Naive thymus-derived CD4-positive, alpha-beta T cell (primary cell): ENCODE measurements around the gene MAGEF1. TPM values are rescaled to one million over a fixed set of nuclear protein-coding genes. Genes with fewer than 3 reads are reported as not detected.

Experiments
- ATAC-seq: fragments of 150-1000 bp; cut with Tn5 transposase; 2 replicates; pipeline ENCODE4 v1.10.0; 2021; ENCODE audit warnings: mild to moderate bottlenecking, moderate library complexity
- CTCF ChIA-PET: fragments of 350-600 bp; sonication (Branson Sonifier 250); formaldehyde crosslinking; loops from one replicate; lab custom pipeline; 2021; ENCODE audit warnings: antibody characterized with exemption; lab: Charles Lee
- POLR2A ChIA-PET: fragments of 350-600 bp; sonication (Branson Sonifier 250); formaldehyde crosslinking; loops from one replicate; lab custom pipeline; 2021; ENCODE audit warnings: antibody characterized with exemption, inconsistent platforms; lab: Charles Lee
- DNase-seq, 9 donors: peaks; one replicate each; pipeline versions ENCODE4 v3.0.0 to v3.0.0-alpha.2; 2020 to 2022; ENCODE audit warnings: mixed read lengths in 1 of 9
- H3K27ac ChIP-seq: one replicate; pipeline ENCODE4 v1.7.0; 2013; ENCODE audit warnings: mild to moderate bottlenecking, low read depth, low read length, moderate library complexity
- H3K27me3 ChIP-seq, 2 donors: one replicate each; pipeline ENCODE4 v1.7.0; 2013; ENCODE audit warnings: low read length in 2 of 2, mild to moderate bottlenecking in 2 of 2, moderate library complexity in 2 of 2; ENCODE audit not compliant: control insufficient read depth in 2 of 2, insufficient read depth in 2 of 2
- H3K36me3 ChIP-seq, 3 experiments: 1 replicate in 2 of 3; 2 replicates in 1 of 3; pipeline ENCODE4 v1.7.0; 2013; ENCODE audit warnings: low read length in 3 of 3, mild to moderate bottlenecking in 3 of 3, moderate library complexity in 1 of 3; ENCODE audit not compliant: insufficient read depth in 3 of 3, control insufficient read depth in 2 of 3
- H3K4me1 ChIP-seq, 2 donors: one replicate each; pipeline ENCODE4 v1.7.0; 2013; ENCODE audit warnings: low read length in 2 of 2, mild to moderate bottlenecking in 2 of 2, moderate library complexity in 1 of 2; ENCODE audit not compliant: control insufficient read depth in 2 of 2, insufficient read depth in 2 of 2
- H3K4me3 ChIP-seq: 2 replicates; pipeline ENCODE4 v1.7.0; 2013; ENCODE audit warnings: mild to moderate bottlenecking, low read length
- H3K9me3 ChIP-seq, 3 experiments: 1 replicate in 2 of 3; 2 replicates in 1 of 3; pipeline ENCODE4 v1.7.0; 2013; ENCODE audit warnings: low read length in 3 of 3; ENCODE audit not compliant: control insufficient read depth in 2 of 3
- H3K27ac Mint-ChIP-seq, 9 donors: one replicate each; pipeline ENCODE4 v1.8.0; 2020 to 2022; ENCODE audit warnings: mixed read lengths in 9 of 9, mild to moderate bottlenecking in 8 of 9, moderate library complexity in 5 of 9, inconsistent platforms in 2 of 9
- H3K27me3 Mint-ChIP-seq, 5 donors: one replicate each; pipeline ENCODE4 v1.8.0; 2021 to 2022; ENCODE audit warnings: mixed read lengths in 5 of 5, mild to moderate bottlenecking in 1 of 5
- H3K36me3 Mint-ChIP-seq, 5 donors: one replicate each; pipeline ENCODE4 v1.8.0; 2020 to 2022; ENCODE audit warnings: mixed read lengths in 5 of 5, mild to moderate bottlenecking in 3 of 5, inconsistent platforms in 1 of 5
- H3K4me1 Mint-ChIP-seq, 7 donors: one replicate each; pipeline ENCODE4 v1.8.0; 2020 to 2022; ENCODE audit warnings: mixed read lengths in 7 of 7, mild to moderate bottlenecking in 3 of 7, inconsistent platforms in 1 of 7
- H3K4me3 Mint-ChIP-seq, 10 donors: one replicate each; pipeline ENCODE4 v1.8.0; 2020 to 2022; ENCODE audit warnings: mild to moderate bottlenecking in 10 of 10, mixed read lengths in 10 of 10, moderate library complexity in 6 of 10, inconsistent platforms in 2 of 10
- H3K9me3 Mint-ChIP-seq, 11 donors: one replicate each; pipeline ENCODE4 v1.8.0; 2020 to 2022; ENCODE audit warnings: mixed read lengths in 11 of 11, mild to moderate bottlenecking in 4 of 11, inconsistent platforms in 1 of 11, moderate library complexity in 1 of 11
- intact Hi-C, 2 donors: fragments of 100-400 bp; cut with micrococcal nuclease; formaldehyde crosslinking; loops; one replicate each; pipeline ENCODE4 v1.15.1; 2023
- polyA plus RNA-seq, 2 donors: library from polyadenylated mRNA; unstranded; fragments of 300-500 nt; fragmentation: Illumina TruSeq; gene quantifications; one replicate each; pipeline ENCODE4 v1.2.3, GENCODE V29; 2021
- total RNA-seq, 6 experiments: library from RNA in 5 of 6; stranded (reverse) in 5 of 6; gene quantifications; 1 replicate in 5 of 6; 2 replicates in 1 of 6; pipeline ENCODE4 v1.2.3 and lab custom pipeline; 2021 to 2026

MAGEF1 gene
- total and polyA plus RNA-seq, 7 experiments from 2014 or later = 9.0 to 40.0 (median 17.0) TPM

GRCh38 chr3:184716622-184717398 lies 4.9 kb upstream of the MAGEF1 start:
- Histone ChIP-seq H3K27me3 (no peaks in the 10 kb centered on the region), H3K9me3 (no peaks in the 10 kb centered on the region), H3K4me3 (no peak overlapping the region), H3K4me1 (peaks cover 0 to 3% of the 10 kb centered on the region in 2 donors), H3K36me3 (peaks cover 0 to under 1% (median 0%) of the 10 kb centered on the region in 3 experiments), H3K27ac (no peak overlapping the region)
- DNase-seq = no peak
- no peaks in the 10 kb centered on the region for H3K9me3 Mint-ChIP-seq
- intact Hi-C loops = no loop called here
- POLR2A ChIA-PET = interaction anchor here (1.2 kb wide), 1 partner anchor 156 kb away, joined by 4 read pairs; the partner anchor contains the start of gene EPHB3
- CTCF ChIA-PET = no interaction called here
- peaks cover 9 to 15% (median 13%) of the 10 kb centered on the region in 7 donors for H3K4me1 Mint-ChIP-seq
- no peak for ATAC-seq
- no peak overlapping the region for H3K4me3 Mint-ChIP-seq
- H3K36me3 Mint-ChIP-seq = no peaks in the 10 kb centered on the region
- peaks cover 0 to 43% (median 0%) of the 10 kb centered on the region in 5 donors for H3K27me3 Mint-ChIP-seq
- H3K27ac Mint-ChIP-seq = peak overlapping the region in 1 of 9 donors; percentile 21

GRCh38 chr3:184715943-184716621 lies 4.2 kb upstream of the MAGEF1 start:
- DNase-seq (no peak), ATAC-seq (no peak)
- peaks cover 13 to 18% (median 16%) of the 10 kb centered on the region in 7 donors for H3K4me1 Mint-ChIP-seq
- no peak overlapping the region for H3K4me3 ChIP-seq
- H3K27ac Mint-ChIP-seq = peak overlapping the region in 1 of 9 donors; percentile 21
- ChIA-PET CTCF (no interaction called here), POLR2A (interaction anchor here (1.2 kb wide), 1 partner anchor 155 kb away, joined by 4 read pairs; the partner anchor contains the start of gene EPHB3)
- H3K9me3 ChIP-seq = no peaks in the 10 kb centered on the region
- no peak overlapping the region for H3K4me3 Mint-ChIP-seq
- peaks cover 0 to 40% (median 0%) of the 10 kb centered on the region in 5 donors for H3K27me3 Mint-ChIP-seq
- H3K36me3 Mint-ChIP-seq = peaks cover 0 to under 1% (median 0%) of the 10 kb centered on the region in 5 donors
- H3K27me3 ChIP-seq = no peaks in the 10 kb centered on the region
- H3K9me3 Mint-ChIP-seq = no peaks in the 10 kb centered on the region
- H3K36me3 ChIP-seq = peaks cover 0 to 5% (median 0%) of the 10 kb centered on the region in 3 experiments
- H3K27ac ChIP-seq = no peak overlapping the region
- intact Hi-C loops = no loop called here
- H3K4me1 ChIP-seq = peaks cover 0 to 5% of the 10 kb centered on the region in 2 donors

GRCh38 chr3:184713521-184713920 lies 1.7 kb upstream of the MAGEF1 start:
- POLR2A ChIA-PET = interaction anchor here (0.9 kb wide), 1 partner anchor 76 kb away, joined by 3 read pairs; no protein-coding TSS in a partner anchor
- intact Hi-C loops = loop anchor here (2.0 to 5.0 kb wide), 2 partner anchors 13 to 351 kb away; partner anchors contain the start of genes CLCN2 (in 2 of the 2) and POLR2H (in 2 of the 2)
- no peak for ATAC-seq
- peaks cover 10 to 17% of the 10 kb centered on the region in 2 donors for H3K4me1 ChIP-seq
- no peaks in the 10 kb centered on the region for H3K27me3 ChIP-seq
- H3K36me3 Mint-ChIP-seq = peaks cover 0 to 19% (median 4%) of the 10 kb centered on the region in 5 donors
- H3K9me3 Mint-ChIP-seq = no peaks in the 10 kb centered on the region
- H3K36me3 ChIP-seq = peaks cover 0 to 5% (median 0%) of the 10 kb centered on the region in 3 experiments
- CTCF ChIA-PET = no interaction called here
- H3K27ac Mint-ChIP-seq = peak overlapping the region in 3 of 9 donors; percentile 11 to 89 (median 81)
- H3K27ac ChIP-seq = no peak overlapping the region
- peaks cover 0 to 32% (median 0%) of the 10 kb centered on the region in 5 donors for H3K27me3 Mint-ChIP-seq
- H3K4me3 Mint-ChIP-seq = no peak overlapping the region
- H3K4me3 ChIP-seq = no peak overlapping the region
- H3K9me3 ChIP-seq = no peaks in the 10 kb centered on the region
- peaks cover 28 to 41% (median 32%) of the 10 kb centered on the region in 7 donors for H3K4me1 Mint-ChIP-seq
- no peak for DNase-seq

GRCh38 chr3:184713040-184713355 lies 1.1 kb upstream of the MAGEF1 start:
- H3K9me3 Mint-ChIP-seq = peaks cover 0 to 3% (median 0%) of the 10 kb centered on the region in 11 donors
- Histone ChIP-seq H3K9me3 (no peaks in the 10 kb centered on the region), H3K27ac (no peak overlapping the region), H3K4me1 (peaks cover 10 to 17% of the 10 kb centered on the region in 2 donors), H3K36me3 (peaks cover 0 to 5% (median 0%) of the 10 kb centered on the region in 3 experiments), H3K27me3 (no peaks in the 10 kb centered on the region), H3K4me3 (no peak overlapping the region)
- ATAC-seq (no peak), DNase-seq (no peak)
- H3K27me3 Mint-ChIP-seq = peaks cover 0 to 26% (median 0%) of the 10 kb centered on the region in 5 donors
- POLR2A ChIA-PET = interaction anchor here (0.9 to 1.0 kb wide), 2 partner anchors 14 to 76 kb away, joined by 3 to 4 read pairs; no protein-coding TSS in a partner anchor
- H3K36me3 Mint-ChIP-seq = peaks cover 0 to 22% (median 7%) of the 10 kb centered on the region in 5 donors
- H3K4me1 Mint-ChIP-seq = peaks cover 28 to 44% (median 34%) of the 10 kb centered on the region in 7 donors
- H3K27ac Mint-ChIP-seq = peak overlapping the region in 8 of 9 donors; percentile 11 to 93 (median 76)
- intact Hi-C loops = loop anchor here (2.0 to 5.0 kb wide), 2 partner anchors 14 to 351 kb away; partner anchors contain the start of genes CLCN2 (in 2 of the 2) and POLR2H (in 2 of the 2)
- CTCF ChIA-PET = no interaction called here
- peak overlapping the region; percentile 24 to 90 (median 73) for H3K4me3 Mint-ChIP-seq

- Histone ChIP-seq H3K9me3 (no peaks in the 10 kb centered on the region), H3K27ac (peak overlapping the region; percentile 77), H3K4me3 (peak overlapping the region; percentile 70), H3K4me1 (peaks cover 10 to 17% of the 10 kb centered on the region in 2 donors), H3K27me3 (no peaks in the 10 kb centered on the region), H3K36me3 (peaks cover 0 to 5% (median 0%) of the 10 kb centered on the region in 3 experiments)
- Mint-ChIP-seq H3K4me1 (peaks cover 28 to 44% (median 34%) of the 10 kb centered on the region in 7 donors), H3K4me3 (peak overlapping the region; percentile 81 to 99 (median 93)), H3K9me3 (peaks cover 0 to 5% (median 0%) of the 10 kb centered on the region in 11 donors), H3K36me3 (peaks cover 2 to 26% (median 11%) of the 10 kb centered on the region in 5 donors), H3K27me3 (peaks cover 0 to 21% (median 0%) of the 10 kb centered on the region in 5 donors), H3K27ac (peak overlapping the region; percentile 31 to 93 (median 81))
- CTCF ChIA-PET = no interaction called here
- intact Hi-C loops = loop anchor here (1.0 to 5.0 kb wide), 5 partner anchors 14 to 350 kb away; partner anchors contain the start of genes CLCN2 (in 2 of the 2), POLR2H (in 2 of the 2), EPHB3 (in 1 of the 2) and VPS8 (in 1 of the 2)
- POLR2A ChIA-PET = interaction anchor here (0.7 to 1.2 kb wide), 4 partner anchors 14 to 155 kb away, joined by 3 to 5 read pairs (median 4); no protein-coding TSS in a partner anchor
- ATAC-seq (peak; percentile 58), DNase-seq (no peak)
Measured at GRCh38 chr3:184712248-184713039, 580 bp upstream of the MAGEF1 start.
